ENCODE results near the gene MCEE.
"Not testable (repeated sequence)": the region's sequence is repeated elsewhere in the genome, so short reads cannot be mapped to it uniquely, and the experiment has no call there.

The MCEE gene

GRCh38 chr2:71100195-71100964 lies 29.6 kb downstream of the MCEE start:
- H3K9me3 ChIP-seq (ENCODE audit: low read length), result no peaks in the 10 kb centered on the region; the same call in 1 of the 2 replicates
- no peak overlapping the region for H2AFZ ChIP-seq (ENCODE audit: low read length)
- no peaks in the 10 kb centered on the region for H4K20me1 ChIP-seq (ENCODE audit: insufficient read depth, low read length)
- H3K4me3 ChIP-seq (ENCODE audit: low read depth, low read length, poor library complexity, severe bottlenecking), result no peak overlapping the region
- H3K4me1 ChIP-seq (ENCODE audit: insufficient read depth, low read length, severe bottlenecking), result no peaks in the 10 kb centered on the region
- no peaks in the 10 kb centered on the region for H3K79me2 ChIP-seq (ENCODE audit: insufficient read depth, low read length)
- no peaks in the 10 kb centered on the region; the same call in 1 of the 2 replicates for H3K36me3 ChIP-seq (ENCODE audit: insufficient read depth, low read length)
- H3K27me3 ChIP-seq (ENCODE audit: insufficient read depth, low read length), result no peaks in the 10 kb centered on the region
- H3K9me2 ChIP-seq (ENCODE audit: low read depth, low read length), result no peaks in the 10 kb centered on the region
- no peak overlapping the region for H3K9ac ChIP-seq (ENCODE audit: low read length)
- H3K27ac ChIP-seq (ENCODE audit: low read depth, low read length, poor library complexity, severe bottlenecking), result no peak overlapping the region
- H3F3A ChIP-seq (ENCODE audit: insufficient read depth, low read length), result no peaks in the 10 kb centered on the region
- TF ChIP-seq EZH2 (IDR thresholded peaks at IDR 0.05; ENCODE audit: borderline replicate concordance, low read length), result no peak
- TF ChIP-seq CTCF (IDR thresholded peaks at IDR 0.05; ENCODE audit: low read length), result peak; percentile 69
- H3K4me2 ChIP-seq (ENCODE audit: low read length), result no peak overlapping the region

- H3K4me3 ChIP-seq (ENCODE audit: low read depth, low read length, poor library complexity, severe bottlenecking); H3K4me2 ChIP-seq (ENCODE audit: low read length); H3K79me2 ChIP-seq (ENCODE audit: insufficient read depth, low read length); H3F3A ChIP-seq (ENCODE audit: insufficient read depth, low read length); H3K4me1 ChIP-seq (ENCODE audit: insufficient read depth, low read length, severe bottlenecking); H3K9me3 ChIP-seq (ENCODE audit: low read length); H3K9me2 ChIP-seq (ENCODE audit: low read depth, low read length); H3K27me3 ChIP-seq (ENCODE audit: insufficient read depth, low read length); H3K36me3 ChIP-seq (ENCODE audit: insufficient read depth, low read length); H2AFZ ChIP-seq (ENCODE audit: low read length); H3K9ac ChIP-seq (ENCODE audit: low read length); H4K20me1 ChIP-seq (ENCODE audit: insufficient read depth, low read length); H3K27ac ChIP-seq (ENCODE audit: low read depth, low read length, poor library complexity, severe bottlenecking): not testable (repeated sequence)
Measured at GRCh38 chr2:71092491-71093260, 37.4 kb downstream of the MCEE start.

GRCh38 chr2:71091808-71092207 lies 38.2 kb downstream of the MCEE start:
- H3K9me3 ChIP-seq (ENCODE audit: low read length); H3K9me2 ChIP-seq (ENCODE audit: low read depth, low read length); H3K79me2 ChIP-seq (ENCODE audit: insufficient read depth, low read length); H4K20me1 ChIP-seq (ENCODE audit: insufficient read depth, low read length); H3K27ac ChIP-seq (ENCODE audit: low read depth, low read length, poor library complexity, severe bottlenecking); H3K27me3 ChIP-seq (ENCODE audit: insufficient read depth, low read length); H3K4me3 ChIP-seq (ENCODE audit: low read depth, low read length, poor library complexity, severe bottlenecking); H3K4me2 ChIP-seq (ENCODE audit: low read length); H3K36me3 ChIP-seq (ENCODE audit: insufficient read depth, low read length); H3K9ac ChIP-seq (ENCODE audit: low read length); H2AFZ ChIP-seq (ENCODE audit: low read length); H3K4me1 ChIP-seq (ENCODE audit: insufficient read depth, low read length, severe bottlenecking); H3F3A ChIP-seq (ENCODE audit: insufficient read depth, low read length): not testable (repeated sequence)

GRCh38 chr2:71089475-71089874 lies 40.6 kb downstream of the MCEE start:
- not testable (repeated sequence) for H4K20me1 ChIP-seq (ENCODE audit: insufficient read depth, low read length); H3K4me2 ChIP-seq (ENCODE audit: low read length); H3K9ac ChIP-seq (ENCODE audit: low read length); H3K9me3 ChIP-seq (ENCODE audit: low read length); H3K36me3 ChIP-seq (ENCODE audit: insufficient read depth, low read length); H3K4me1 ChIP-seq (ENCODE audit: insufficient read depth, low read length, severe bottlenecking); H3K79me2 ChIP-seq (ENCODE audit: insufficient read depth, low read length); H3K27ac ChIP-seq (ENCODE audit: low read depth, low read length, poor library complexity, severe bottlenecking); H3K4me3 ChIP-seq (ENCODE audit: low read depth, low read length, poor library complexity, severe bottlenecking); H3K9me2 ChIP-seq (ENCODE audit: low read depth, low read length); H2AFZ ChIP-seq (ENCODE audit: low read length); H3K27me3 ChIP-seq (ENCODE audit: insufficient read depth, low read length); H3F3A ChIP-seq (ENCODE audit: insufficient read depth, low read length)

- H3K9ac ChIP-seq (ENCODE audit: low read length); H3K4me2 ChIP-seq (ENCODE audit: low read length); H2AFZ ChIP-seq (ENCODE audit: low read length); H3K4me1 ChIP-seq (ENCODE audit: insufficient read depth, low read length, severe bottlenecking); H3K79me2 ChIP-seq (ENCODE audit: insufficient read depth, low read length); H3K4me3 ChIP-seq (ENCODE audit: low read depth, low read length, poor library complexity, severe bottlenecking); H4K20me1 ChIP-seq (ENCODE audit: insufficient read depth, low read length); H3F3A ChIP-seq (ENCODE audit: insufficient read depth, low read length); H3K27me3 ChIP-seq (ENCODE audit: insufficient read depth, low read length); H3K9me2 ChIP-seq (ENCODE audit: low read depth, low read length); H3K36me3 ChIP-seq (ENCODE audit: insufficient read depth, low read length); H3K9me3 ChIP-seq (ENCODE audit: low read length); H3K27ac ChIP-seq (ENCODE audit: low read depth, low read length, poor library complexity, severe bottlenecking): not testable (repeated sequence)
Measured at GRCh38 chr2:71085325-71086003, 44.6 kb downstream of the MCEE start.

- H3K27me3 ChIP-seq (ENCODE audit: insufficient read depth, low read length); H3K4me3 ChIP-seq (ENCODE audit: low read depth, low read length, poor library complexity, severe bottlenecking); H3K9me3 ChIP-seq (ENCODE audit: low read length); H3K4me2 ChIP-seq (ENCODE audit: low read length); H3K9ac ChIP-seq (ENCODE audit: low read length); H3K36me3 ChIP-seq (ENCODE audit: insufficient read depth, low read length); H3K4me1 ChIP-seq (ENCODE audit: insufficient read depth, low read length, severe bottlenecking); H3K9me2 ChIP-seq (ENCODE audit: low read depth, low read length); H3K27ac ChIP-seq (ENCODE audit: low read depth, low read length, poor library complexity, severe bottlenecking); H4K20me1 ChIP-seq (ENCODE audit: insufficient read depth, low read length); H3F3A ChIP-seq (ENCODE audit: insufficient read depth, low read length); H2AFZ ChIP-seq (ENCODE audit: low read length); H3K79me2 ChIP-seq (ENCODE audit: insufficient read depth, low read length): not testable (repeated sequence)
Measured at GRCh38 chr2:71083752-71084312, 46.2 kb downstream of the MCEE start.

Data from OCI-LY1 (cell line).